ENCODE measurements around the gene RASD2.

GRCh38 chr22:35590634-35591295 lies 50.1 kb downstream of the RASD2 start:
- TF ChIP-seq, protein P1, sequence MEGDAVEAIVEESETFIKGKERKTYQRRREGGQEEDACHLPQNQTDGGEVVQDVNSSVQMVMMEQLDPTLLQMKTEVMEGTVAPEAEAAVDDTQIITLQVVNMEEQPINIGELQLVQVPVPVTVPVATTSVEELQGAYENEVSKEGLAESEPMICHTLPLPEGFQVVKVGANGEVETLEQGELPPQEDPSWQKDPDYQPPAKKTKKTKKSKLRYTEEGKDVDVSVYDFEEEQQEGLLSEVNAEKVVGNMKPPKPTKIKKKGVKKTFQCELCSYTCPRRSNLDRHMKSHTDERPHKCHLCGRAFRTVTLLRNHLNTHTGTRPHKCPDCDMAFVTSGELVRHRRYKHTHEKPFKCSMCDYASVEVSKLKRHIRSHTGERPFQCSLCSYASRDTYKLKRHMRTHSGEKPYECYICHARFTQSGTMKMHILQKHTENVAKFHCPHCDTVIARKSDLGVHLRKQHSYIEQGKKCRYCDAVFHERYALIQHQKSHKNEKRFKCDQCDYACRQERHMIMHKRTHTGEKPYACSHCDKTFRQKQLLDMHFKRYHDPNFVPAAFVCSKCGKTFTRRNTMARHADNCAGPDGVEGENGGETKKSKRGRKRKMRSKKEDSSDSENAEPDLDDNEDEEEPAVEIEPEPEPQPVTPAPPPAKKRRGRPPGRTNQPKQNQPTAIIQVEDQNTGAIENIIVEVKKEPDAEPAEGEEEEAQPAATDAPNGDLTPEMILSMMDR (IDR thresholded peaks at IDR 0.05; ENCODE audit: insufficient read depth, low read depth, low read length) = no peak
- no peak for TF ChIP-seq EZH2 (IDR thresholded peaks at IDR 0.05; ENCODE audit: insufficient read depth, low read length)

Data from astrocyte (in vitro differentiated cells and primary cell).